Naive thymus-derived CD8-positive, alpha-beta T cell (primary cell): ENCODE results near the gene RPL23. TPM values are rescaled to one million over a fixed set of nuclear protein-coding genes. Genes with fewer than 3 reads are reported as not detected.
A peak's percentile ranks its signal among the peaks of the same experiment; 100 is the strongest.

Experiments used
- ATAC-seq, 2 donors: fragments of 150-1000 bp; cut with Tn5 transposase in 1 of 2; sonication (Bioruptor Pico), chemical (Tn5 transposase) in 1 of 2; 1 replicate in 1 of 2; 2 replicates in 1 of 2; pipeline ENCODE4 v1.10.0; 2021; ENCODE audit warnings: mild to moderate bottlenecking in 2 of 2, moderate library complexity in 2 of 2
- POLR2A ChIA-PET: fragments of 350-600 bp; sonication (Branson Sonifier 250); formaldehyde crosslinking; loops from one replicate; lab custom pipeline; 2021; ENCODE audit warnings: antibody characterized with exemption; lab: Charles Lee
- DNase-seq, 10 donors: peaks; one replicate each; pipeline versions ENCODE4 v3.0.0 to v3.0.0-alpha.2; 2020 to 2022
- H3K27ac Mint-ChIP-seq, 10 donors: one replicate each; pipeline ENCODE4 v1.8.0; 2020 to 2022; ENCODE audit warnings: mild to moderate bottlenecking in 10 of 10, mixed read lengths in 10 of 10, moderate library complexity in 4 of 10, inconsistent platforms in 1 of 10
- H3K27me3 Mint-ChIP-seq, 5 donors: one replicate each; pipeline ENCODE4 v1.8.0; 2021 to 2022; ENCODE audit warnings: mixed read lengths in 5 of 5
- H3K36me3 Mint-ChIP-seq, 3 donors: one replicate each; pipeline ENCODE4 v1.8.0; 2020 to 2022; ENCODE audit warnings: mixed read lengths in 3 of 3, mild to moderate bottlenecking in 2 of 3, inconsistent platforms in 1 of 3
- H3K4me1 Mint-ChIP-seq, 4 donors: one replicate each; pipeline ENCODE4 v1.8.0; 2021 to 2022; ENCODE audit warnings: mixed read lengths in 4 of 4
- H3K4me3 Mint-ChIP-seq, 10 donors: one replicate each; pipeline ENCODE4 v1.8.0; 2020 to 2022; ENCODE audit warnings: mild to moderate bottlenecking in 10 of 10, mixed read lengths in 10 of 10, moderate library complexity in 6 of 10, inconsistent platforms in 1 of 10
- H3K9me3 Mint-ChIP-seq, 9 donors: one replicate each; pipeline ENCODE4 v1.8.0; 2020 to 2022; ENCODE audit warnings: mixed read lengths in 9 of 9, mild to moderate bottlenecking in 3 of 9, inconsistent platforms in 1 of 9, moderate library complexity in 1 of 9
- polyA plus RNA-seq, 3 donors: library from polyadenylated mRNA; unstranded; fragments of 300-500 nt; fragmentation: Illumina TruSeq; gene quantifications; one replicate each; pipeline ENCODE4 v1.2.3, GENCODE V29; 2021
- total RNA-seq, 8 experiments: library from RNA in 2 of 8; stranded (reverse) in 2 of 8; gene quantifications; one replicate each; pipeline ENCODE4 v1.2.3 and lab custom pipeline; 2021 to 2026

RPL23 gene
- 1,000 to 10,000 TPM; 1,755 to 1,793 TPM for total RNA-seq
- 1,000 to 10,000 TPM; 1,506 to 1,897 (median 1,688) TPM for polyA plus RNA-seq
- total RNA-seq (lab: John Stamatoyannopoulos, UW): 916 to 1,585 (median 1,443) reads per million in 6 experiments

GRCh38 chr17:38853292-38854219 is at the start of gene RPL23:
TSS of gene RPL23 (minus strand) at chr17:38853721. CDS start at chr17:38853710, 11 bp downstream.
- Mint-ChIP-seq H3K4me3 (peak within 1 kb of the TSS; percentile 94 to 99 (median 96)), H3K36me3 (peaks cover 0 to 47% (median 14%) of the 10 kb centered on the region in 3 donors), H3K27ac (peak within 1 kb of the TSS; percentile 98 to 100 (median 99)), H3K27me3 (no peaks in the 10 kb centered on the region), H3K4me1 (peaks cover 29 to 47% (median 44%) of the 10 kb centered on the region in 4 donors), H3K9me3 (no peaks in the 10 kb centered on the region)
- peak; percentile 74 to 95 (median 89) for DNase-seq
- peak; percentile 80 to 82 for ATAC-seq
- POLR2A ChIA-PET: interaction anchor here (0.7 to 4.9 kb wide), 40 partner anchors 9 to 1073 kb away, joined by 3 to 161 read pairs (median 5); partner anchors contain the start of genes CWC25, FBXO47, LASP1 and LASP1NB

- H3K9me3 Mint-ChIP-seq: no peaks in the 10 kb centered on the region
- POLR2A ChIA-PET: interaction anchor here (0.6 to 9.3 kb wide), 10 partner anchors 11 to 274 kb away, joined by 3 to 159 read pairs (median 6); partner anchors contain the start of genes LASP1 and RPL23
- peak overlapping the region; percentile 16 to 100 (median 88) for H3K27ac Mint-ChIP-seq
- DNase-seq (peak in 1 of 10 donors; percentile 62), ATAC-seq (no peak)
- H3K36me3 Mint-ChIP-seq: peaks cover 0 to 51% (median 12%) of the 10 kb centered on the region in 3 donors
- H3K4me1 Mint-ChIP-seq: peaks cover 19 to 80% (median 60%) of the 10 kb centered on the region in 4 donors
- no peaks in the 10 kb centered on the region for H3K27me3 Mint-ChIP-seq
- peak overlapping the region in 9 of 10 donors; percentile 12 to 76 (median 48) for H3K4me3 Mint-ChIP-seq
Observed at GRCh38 chr17:38900978-38901656, 47.6 kb upstream of the RPL23 start.

GRCh38 chr17:38899421-38899820 is 45.9 kb upstream of the RPL23 start:
- Mint-ChIP-seq H3K9me3 (no peaks in the 10 kb centered on the region), H3K36me3 (peaks cover 0 to 52% (median 6%) of the 10 kb centered on the region in 3 donors), H3K4me1 (peaks cover 18 to 78% (median 64%) of the 10 kb centered on the region in 4 donors), H3K4me3 (peak overlapping the region; percentile 74 to 93 (median 84)), H3K27ac (peak overlapping the region; percentile 92 to 100 (median 97)), H3K27me3 (no peaks in the 10 kb centered on the region)
- POLR2A ChIA-PET: interaction anchor here (0.5 to 9.3 kb wide), 15 partner anchors 9 to 75 kb away, joined by 3 to 159 read pairs (median 4); partner anchors contain the start of genes CWC25, FBXO47, LASP1 and RPL23
- DNase-seq (no peak), ATAC-seq (peak; percentile 1 to 11)

DNA sequence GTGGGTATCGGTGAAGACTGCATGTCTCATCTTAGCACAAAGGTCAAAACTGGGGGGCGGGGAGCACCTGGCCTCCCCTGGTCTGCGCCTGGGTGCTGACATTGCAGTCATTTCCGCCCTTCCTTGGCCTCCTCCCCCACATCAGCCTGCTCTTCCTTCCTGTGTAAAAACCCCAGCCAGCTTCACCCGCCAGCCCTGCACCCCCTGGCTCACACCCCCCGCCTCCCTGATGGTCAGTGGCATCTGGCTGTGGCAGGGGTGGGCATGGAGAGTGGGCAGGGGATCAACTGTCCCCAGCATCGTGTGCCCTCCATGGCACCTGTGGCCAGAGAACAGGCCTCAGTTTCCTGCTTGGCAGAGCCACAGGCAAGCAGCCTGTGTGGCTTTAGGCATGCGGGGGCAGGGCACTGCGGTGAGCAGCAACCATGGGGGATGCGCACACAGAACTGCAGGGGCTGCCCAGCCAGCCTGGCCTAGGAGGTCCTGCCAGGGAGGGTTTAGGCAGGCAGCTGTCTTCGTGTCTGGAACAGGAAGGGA is 45.4 kb upstream of the RPL23 start:
- no peaks in the 10 kb centered on the region for H3K9me3 Mint-ChIP-seq
- peaks cover 22 to 84% (median 70%) of the 10 kb centered on the region in 4 donors for H3K4me1 Mint-ChIP-seq
- peaks cover 0 to 52% (median 3%) of the 10 kb centered on the region in 3 donors for H3K36me3 Mint-ChIP-seq
- peak overlapping the region; percentile 92 to 100 (median 97) for H3K27ac Mint-ChIP-seq
- H3K27me3 Mint-ChIP-seq: no peaks in the 10 kb centered on the region
- POLR2A ChIA-PET: interaction anchor here (0.7 to 9.3 kb wide), 15 partner anchors 8 to 75 kb away, joined by 3 to 159 read pairs (median 4); partner anchors contain the start of genes FBXO47, LASP1, LASP1NB and RPL23
- ATAC-seq: peak; percentile 81 to 90
- peak overlapping the region; percentile 74 to 93 (median 84) for H3K4me3 Mint-ChIP-seq
- DNase-seq: peak; percentile 54 to 90 (median 76)

DNA sequence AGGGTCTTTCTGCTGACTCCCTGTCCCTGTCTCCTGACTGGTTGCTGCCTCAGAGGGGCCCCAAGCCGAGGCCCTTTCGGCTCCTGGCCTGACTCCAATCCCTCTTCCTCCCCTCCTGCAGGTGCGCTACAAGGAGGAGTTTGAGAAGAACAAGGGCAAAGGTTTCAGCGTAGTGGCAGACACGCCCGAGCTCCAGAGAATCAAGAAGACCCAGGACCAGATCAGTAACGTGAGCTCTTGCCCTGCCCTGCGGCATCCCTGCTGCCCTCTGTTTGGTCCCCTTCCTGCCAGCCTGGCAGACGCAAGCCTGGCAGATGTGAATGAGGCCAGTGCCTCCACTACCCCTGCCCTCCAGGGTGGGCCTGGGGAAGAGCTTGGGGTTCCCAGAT is 44.8 kb upstream of the RPL23 start:
- ATAC-seq (peak; percentile 44 to 50), DNase-seq (peak in 4 of 10 donors; percentile 13 to 46 (median 35))
- Mint-ChIP-seq H3K27ac (peak overlapping the region; percentile 92 to 100 (median 97)), H3K9me3 (no peaks in the 10 kb centered on the region), H3K4me3 (peak overlapping the region; percentile 74 to 93 (median 84)), H3K36me3 (peaks cover 0 to 47% (median 1%) of the 10 kb centered on the region in 3 donors), H3K4me1 (peaks cover 22 to 86% (median 71%) of the 10 kb centered on the region in 4 donors), H3K27me3 (no peaks in the 10 kb centered on the region)
- POLR2A ChIA-PET: interaction anchor here (0.7 to 9.3 kb wide), 15 partner anchors 8 to 73 kb away, joined by 3 to 159 read pairs (median 7); partner anchors contain the start of genes CWC25, FBXO47, LASP1 and LASP1NB

GRCh38 chr17:38897671-38898290 is 44.3 kb upstream of the RPL23 start:
- H3K4me3 Mint-ChIP-seq: peak overlapping the region; percentile 74 to 93 (median 84)
- peak in 1 of 2 donors; percentile 0 for ATAC-seq
- H3K27ac Mint-ChIP-seq: peak overlapping the region; percentile 92 to 100 (median 97)
- peaks cover 22 to 86% (median 71%) of the 10 kb centered on the region in 4 donors for H3K4me1 Mint-ChIP-seq
- no peaks in the 10 kb centered on the region for H3K27me3 Mint-ChIP-seq
- no peaks in the 10 kb centered on the region for H3K9me3 Mint-ChIP-seq
- peaks cover 0 to 42% (median 1%) of the 10 kb centered on the region in 3 donors for H3K36me3 Mint-ChIP-seq
- POLR2A ChIA-PET: interaction anchor here (0.8 to 9.3 kb wide), 14 partner anchors 7 to 85 kb away, joined by 3 to 159 read pairs (median 8); partner anchors contain the start of genes CWC25, FBXO47, LASP1 and LASP1NB
- no peak for DNase-seq

DNA sequence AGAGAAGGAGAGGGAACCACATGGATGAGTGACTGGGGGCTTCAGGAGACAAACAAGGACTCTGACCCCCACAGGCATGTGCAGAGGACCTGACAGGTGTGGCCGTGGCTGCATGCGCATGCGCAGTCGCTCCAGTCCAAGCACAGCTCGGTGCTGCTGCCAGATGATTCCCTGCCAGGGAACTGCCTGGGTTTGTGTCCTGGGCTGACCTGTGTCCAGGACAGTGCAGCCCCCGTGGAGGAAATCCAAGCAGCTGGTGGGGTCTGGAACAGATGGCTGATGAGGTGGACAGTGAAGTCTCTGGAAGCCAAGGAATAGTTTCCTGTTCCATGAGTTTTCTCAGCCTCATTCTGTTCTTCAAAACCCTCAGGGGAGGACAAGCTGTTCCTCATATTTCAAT is 43.7 kb upstream of the RPL23 start:
- no peaks in the 10 kb centered on the region for H3K9me3 Mint-ChIP-seq
- no peak for DNase-seq
- peak overlapping the region; percentile 92 to 100 (median 97) for H3K27ac Mint-ChIP-seq
- no peak for ATAC-seq
- H3K27me3 Mint-ChIP-seq: no peaks in the 10 kb centered on the region
- peaks cover 0 to 42% (median 1%) of the 10 kb centered on the region in 3 donors for H3K36me3 Mint-ChIP-seq
- peak overlapping the region in 8 of 10 donors; percentile 58 to 93 (median 84) for H3K4me3 Mint-ChIP-seq
- POLR2A ChIA-PET: interaction anchor here (1.0 to 9.3 kb wide), 9 partner anchors 9 to 86 kb away, joined by 4 to 159 read pairs (median 10); partner anchors contain the start of genes FBXO47, LASP1, LASP1NB and RPL23
- H3K4me1 Mint-ChIP-seq: peaks cover 24 to 90% (median 76%) of the 10 kb centered on the region in 4 donors

DNA sequence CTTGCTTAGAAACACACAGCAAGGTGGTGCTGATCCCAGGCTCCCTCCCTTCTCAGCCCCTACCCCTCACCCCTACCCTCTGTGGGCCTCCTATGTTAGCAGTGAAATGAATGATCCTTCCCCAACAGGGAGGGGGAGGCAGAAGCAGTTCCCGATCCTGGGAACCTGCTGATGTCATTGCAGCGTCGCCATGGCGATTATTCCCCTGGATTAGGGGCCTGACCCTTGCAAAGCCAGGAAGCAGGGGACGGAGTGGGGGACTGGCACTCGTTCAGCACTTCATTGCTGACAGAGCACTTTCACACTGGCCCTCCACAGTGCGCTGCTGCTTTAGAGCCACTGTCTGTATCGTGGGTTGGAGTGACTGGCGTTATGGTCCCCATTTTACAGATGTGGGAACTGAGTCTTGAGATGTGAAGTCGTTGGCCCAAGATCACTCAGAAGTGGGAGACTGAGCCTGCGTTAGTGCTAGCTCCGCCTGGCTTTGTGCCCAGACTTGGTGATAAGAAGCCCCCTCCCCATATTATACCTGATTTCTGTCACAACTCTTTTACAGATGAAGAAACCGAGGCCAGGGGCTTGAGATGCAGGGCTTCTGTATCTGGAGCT is 42.9 kb upstream of the RPL23 start:
- ATAC-seq (no peak), DNase-seq (no peak)
- Mint-ChIP-seq H3K27ac (peak overlapping the region; percentile 66 to 100 (median 97)), H3K9me3 (no peaks in the 10 kb centered on the region), H3K27me3 (no peaks in the 10 kb centered on the region), H3K36me3 (peaks cover 0 to 45% (median 1%) of the 10 kb centered on the region in 3 donors), H3K4me1 (peaks cover 29 to 92% (median 81%) of the 10 kb centered on the region in 4 donors), H3K4me3 (peak overlapping the region in 3 of 10 donors; percentile 10 to 58 (median 18))
- POLR2A ChIA-PET: interaction anchor here (1.0 to 9.3 kb wide), 6 partner anchors 8 to 87 kb away, joined by 4 to 159 read pairs (median 34); partner anchors contain the start of genes LASP1 and RPL23

DNA sequence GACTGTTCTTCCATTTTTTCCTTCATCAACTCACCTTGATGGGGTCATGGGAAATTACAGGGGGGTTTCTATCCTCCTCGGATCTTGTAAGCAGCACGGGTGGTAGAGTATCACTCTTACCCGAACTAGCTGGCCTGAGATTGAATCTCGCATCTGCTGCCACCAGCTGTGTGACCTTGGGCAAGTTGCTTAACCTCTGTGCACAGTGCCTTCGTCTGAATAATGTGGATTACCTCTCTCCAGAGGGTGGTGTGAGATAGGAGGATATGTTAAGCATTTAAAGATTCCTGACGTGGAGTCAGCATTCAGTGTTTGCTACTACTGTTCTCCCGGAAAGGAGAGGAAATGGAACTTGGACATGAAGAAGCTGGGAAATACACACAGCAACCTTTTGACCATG is 40.8 kb upstream of the RPL23 start:
- peak overlapping the region; percentile 57 to 99 (median 92) for H3K27ac Mint-ChIP-seq
- H3K9me3 Mint-ChIP-seq: no peaks in the 10 kb centered on the region
- peaks cover 0 to 43% (median 1%) of the 10 kb centered on the region in 3 donors for H3K36me3 Mint-ChIP-seq
- H3K4me1 Mint-ChIP-seq: peaks cover 38 to 91% (median 85%) of the 10 kb centered on the region in 4 donors
- DNase-seq: no peak
- H3K27me3 Mint-ChIP-seq: no peaks in the 10 kb centered on the region
- peak overlapping the region in 9 of 10 donors; percentile 0 to 75 (median 48) for H3K4me3 Mint-ChIP-seq
- ATAC-seq: no peak
- POLR2A ChIA-PET: interaction anchor here (0.6 to 6.2 kb wide), 5 partner anchors 10 to 40 kb away, joined by 3 to 90 read pairs (median 12); partner anchors contain the start of genes LASP1 and RPL23

- Mint-ChIP-seq H3K4me1 (peaks cover 34 to 90% (median 85%) of the 10 kb centered on the region in 4 donors), H3K36me3 (peaks cover 0 to 47% (median 1%) of the 10 kb centered on the region in 3 donors), H3K9me3 (no peaks in the 10 kb centered on the region), H3K27ac (peak overlapping the region; percentile 66 to 99 (median 92)), H3K4me3 (peak overlapping the region in 7 of 10 donors; percentile 7 to 75 (median 55)), H3K27me3 (no peaks in the 10 kb centered on the region)
- ATAC-seq (peak in 1 of 2 donors; percentile 18), DNase-seq (peak in 1 of 10 donors; percentile 44)
- POLR2A ChIA-PET: interaction anchor here (0.6 to 6.2 kb wide), 9 partner anchors 9 to 67 kb away, joined by 3 to 90 read pairs (median 4); partner anchors contain the start of genes LASP1, LASP1NB and RPL23
Observed at GRCh38 chr17:38893607-38894006, 40.1 kb upstream of the RPL23 start.
